ENCODE data around the gene INTS11.
"Not testable (repeated sequence)": the region's sequence is repeated elsewhere in the genome, so short reads cannot be mapped to it uniquely, and the experiment has no call there.

INTS11 gene

DNA sequence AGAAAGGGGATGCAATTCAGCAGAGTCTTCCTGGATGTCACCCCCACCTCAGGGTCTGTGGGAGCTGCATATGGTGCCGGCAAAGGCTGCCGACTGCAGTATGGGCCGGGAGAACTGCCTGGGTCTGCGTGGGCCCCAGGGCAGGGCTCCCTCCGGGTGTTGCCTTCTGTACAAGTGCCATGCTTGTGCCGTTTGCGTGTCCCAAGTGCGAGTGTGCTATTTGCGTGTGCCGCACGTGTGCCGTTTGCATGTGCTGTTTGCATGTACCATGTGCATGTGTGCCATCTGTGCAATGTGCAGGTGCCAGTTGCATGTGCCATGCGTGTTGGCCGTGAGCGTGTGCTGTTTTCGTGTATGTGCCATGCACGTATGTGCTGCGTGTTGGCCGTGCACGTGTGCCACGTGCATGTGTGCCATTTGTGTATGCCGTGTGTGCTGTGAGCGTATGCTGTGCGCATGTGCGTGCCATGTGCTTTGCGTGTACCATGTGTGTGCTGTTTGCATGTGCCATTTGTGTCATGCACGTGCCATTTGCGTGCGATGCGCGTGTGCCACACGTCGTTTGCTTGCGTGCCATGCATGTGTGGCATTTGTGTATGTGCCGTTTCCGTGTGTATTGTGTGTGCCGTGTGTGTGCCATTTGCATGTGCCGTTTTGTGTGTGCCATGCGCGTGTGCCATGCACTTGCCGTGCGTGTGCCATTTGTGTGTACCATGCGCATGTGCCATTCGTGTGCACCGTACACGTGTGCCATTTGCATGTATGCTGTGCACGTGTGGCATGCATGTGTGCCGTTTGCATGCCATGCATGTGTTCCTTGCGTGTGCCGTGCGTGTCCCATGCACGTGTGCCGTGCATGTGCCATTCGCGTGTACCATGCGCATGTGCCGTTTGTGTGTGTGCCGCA, 5.1 kb upstream of the INTS11 start:
- DNase-seq = no peak

DNA sequence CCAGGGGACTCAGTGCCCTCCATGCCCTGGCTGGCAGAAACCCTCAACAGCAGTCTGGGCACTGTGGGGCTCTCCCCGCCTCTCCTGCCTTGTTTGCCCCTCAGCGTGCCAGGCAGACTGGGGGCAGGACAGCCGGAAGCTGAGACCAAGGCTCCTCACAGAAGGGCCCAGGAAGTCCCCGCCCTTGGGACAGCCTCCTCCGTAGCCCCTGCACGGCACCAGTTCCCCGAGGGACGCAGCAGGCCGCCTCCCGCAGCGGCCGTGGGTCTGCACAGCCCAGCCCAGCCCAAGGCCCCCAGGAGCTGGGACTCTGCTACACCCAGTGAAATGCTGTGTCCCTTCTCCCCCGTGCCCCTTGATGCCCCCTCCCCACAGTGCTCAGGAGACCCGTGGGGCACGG, 3.8 kb upstream of the INTS11 start:
- no peak for DNase-seq

DNA sequence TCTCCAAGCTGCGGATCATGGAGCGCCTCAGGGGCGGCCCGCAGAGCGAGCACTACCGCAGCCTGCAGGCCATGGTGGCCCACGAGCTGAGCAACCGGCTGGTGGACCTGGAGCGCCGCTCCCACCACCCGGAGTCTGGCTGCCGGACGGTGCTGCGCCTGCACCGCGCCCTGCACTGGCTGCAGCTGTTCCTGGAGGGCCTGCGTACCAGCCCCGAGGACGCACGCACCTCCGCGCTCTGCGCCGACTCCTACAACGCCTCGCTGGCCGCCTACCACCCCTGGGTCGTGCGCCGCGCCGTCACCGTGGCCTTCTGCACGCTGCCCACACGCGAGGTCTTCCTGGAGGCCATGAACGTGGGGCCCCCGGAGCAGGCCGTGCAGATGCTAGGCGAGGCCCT, 2.8 kb upstream of the INTS11 start:
- DNase-seq = no peak

DNA sequence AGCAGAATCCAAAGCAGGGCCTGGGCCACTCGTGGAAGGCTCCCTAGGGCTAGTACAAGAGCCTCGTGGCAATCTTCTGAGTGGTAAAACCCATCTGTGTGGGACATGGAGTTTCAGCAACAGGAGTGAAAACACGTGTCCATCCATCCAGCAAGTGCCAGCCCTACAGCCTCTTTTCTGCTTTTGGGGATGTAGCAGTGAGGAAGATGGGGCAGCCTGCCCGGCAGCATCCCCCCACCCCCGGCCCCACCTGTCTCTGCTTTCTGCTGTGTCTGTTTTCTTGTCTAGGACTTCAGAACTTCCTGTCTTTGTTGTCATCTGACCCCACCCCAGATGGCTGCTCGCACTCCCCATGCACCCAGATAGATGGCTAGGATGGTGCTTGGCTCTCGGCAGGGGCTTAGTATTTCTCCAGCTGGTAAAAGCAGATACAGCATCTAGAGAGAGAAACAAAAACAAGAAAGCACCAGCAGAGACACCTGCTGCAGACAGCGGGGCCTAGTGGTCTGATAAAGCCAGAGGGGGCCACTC, 1.7 kb upstream of the INTS11 start:
- no peak for DNase-seq

DNA sequence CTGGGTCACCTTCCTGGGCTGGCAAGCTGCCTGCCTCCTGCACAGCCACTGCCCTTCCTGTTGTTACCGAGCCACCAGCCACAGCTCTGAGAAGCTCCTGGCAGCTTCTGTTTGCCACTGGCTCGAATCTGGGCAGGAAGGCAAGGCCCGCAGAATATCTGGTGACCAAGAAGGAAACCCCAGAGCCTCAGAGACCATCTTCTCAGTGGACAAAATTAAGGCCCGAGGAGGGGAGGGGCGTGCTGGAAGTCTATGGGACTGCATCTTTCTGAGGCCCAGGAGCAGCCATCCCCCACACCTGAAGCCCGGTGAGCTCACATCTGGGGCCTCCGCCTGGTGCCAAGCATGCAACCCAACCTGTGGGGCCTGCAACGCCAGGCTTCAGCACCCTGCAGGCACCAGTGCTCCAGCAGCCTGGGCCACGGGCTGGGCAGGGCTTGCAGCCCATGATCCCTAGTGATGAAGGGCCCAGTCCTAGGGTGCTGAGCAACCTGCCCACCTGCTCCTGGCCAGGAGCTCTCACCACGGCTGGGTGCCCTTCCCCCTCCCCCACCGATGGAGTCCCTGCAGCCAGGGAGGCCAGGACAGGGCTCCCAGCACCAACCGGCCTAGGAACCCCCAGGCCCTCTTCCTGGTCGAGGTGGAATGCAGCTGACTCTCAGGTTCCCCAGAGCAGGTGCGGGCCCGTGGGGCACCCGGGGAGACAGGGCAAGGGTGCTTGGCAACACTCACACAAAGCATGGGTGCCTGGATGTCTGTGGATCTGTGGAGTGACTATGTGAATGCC, 1.0 kb upstream of the INTS11 start:
- no peak for DNase-seq

DNA sequence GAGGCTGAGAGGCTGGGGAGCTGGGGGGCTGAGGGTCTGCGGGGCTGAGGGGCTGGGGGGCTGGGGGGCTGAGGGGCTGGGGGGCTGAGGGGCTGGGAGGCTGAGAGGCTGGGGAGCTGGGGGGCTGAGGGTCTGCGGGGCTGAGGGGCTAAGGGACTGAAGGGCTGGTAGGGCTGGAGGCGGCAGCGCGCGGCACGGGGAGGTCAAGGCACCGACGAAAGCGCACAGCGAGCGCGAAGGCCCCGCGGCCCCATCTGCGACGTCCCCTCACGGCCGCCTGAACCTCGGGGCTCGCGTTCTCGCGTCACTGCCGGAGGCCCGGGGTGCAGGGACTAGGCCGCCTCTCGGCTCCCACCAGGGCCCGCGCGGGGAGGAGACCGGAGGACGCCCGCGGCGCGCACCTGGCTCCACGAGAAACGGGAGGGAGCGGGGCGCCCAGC, 356 bp downstream of the INTS11 start:
- DNase-seq = peak; percentile 28

DNA sequence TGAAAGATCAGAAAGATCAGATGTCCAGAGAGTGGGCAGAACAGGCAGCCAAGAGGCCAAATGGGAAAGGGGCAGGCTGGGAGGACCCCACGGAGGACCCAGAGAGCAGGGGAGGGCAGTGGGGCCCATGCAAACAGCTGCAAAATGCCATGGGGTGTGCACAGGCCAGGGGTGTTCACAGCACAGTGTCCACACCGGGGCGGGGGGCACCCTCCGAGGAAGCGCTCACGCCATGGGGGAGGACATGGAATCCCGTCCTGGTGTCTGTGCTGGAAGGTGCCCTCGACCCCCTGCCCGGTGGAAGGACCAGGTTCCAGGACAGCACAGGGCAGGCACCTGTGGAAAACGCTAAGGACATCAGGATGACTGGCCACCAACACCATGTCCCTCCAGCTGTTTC, 1.5 kb downstream of the INTS11 start:
- DNase-seq = no peak

DNA sequence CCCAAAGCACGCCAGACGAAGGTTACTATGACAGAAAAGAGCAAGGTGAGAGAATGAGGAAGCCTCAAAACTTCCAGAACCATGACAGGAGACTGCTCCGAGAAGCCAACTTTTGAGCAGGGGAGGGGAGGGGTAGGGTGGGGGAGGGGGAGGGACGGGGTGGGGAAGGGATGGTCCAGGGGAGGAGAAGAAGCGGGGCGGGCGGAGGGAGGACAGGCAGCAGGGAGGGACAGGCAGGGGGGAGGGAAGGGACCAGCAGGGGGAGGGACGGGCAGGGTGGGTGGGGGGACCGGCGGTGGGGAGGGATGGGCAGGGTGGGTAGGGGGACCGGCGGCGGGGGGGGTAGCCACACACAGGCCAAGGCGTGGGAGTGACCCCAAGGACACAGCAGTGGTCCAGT, 2.0 kb downstream of the INTS11 start:
- DNase-seq = no peak

DNA sequence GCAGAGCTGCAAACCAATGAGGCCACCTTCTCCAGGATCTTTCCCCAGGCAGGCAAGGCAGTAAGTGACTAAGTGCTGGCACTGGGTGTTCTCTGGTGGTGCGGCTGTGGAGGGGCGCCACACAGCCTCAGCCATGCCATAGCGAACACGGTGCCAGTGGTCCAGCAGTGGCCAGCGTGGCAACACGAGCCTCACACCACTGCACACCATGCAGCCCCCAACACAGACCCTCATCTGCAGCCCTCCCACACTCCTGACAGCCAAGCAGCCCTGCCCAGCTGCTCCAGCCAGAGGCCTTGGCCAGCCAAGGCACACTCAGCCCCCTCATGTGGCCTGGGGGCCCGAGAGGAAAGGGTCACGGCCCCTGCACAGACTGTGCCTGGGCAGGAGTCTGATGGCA, 3.0 kb downstream of the INTS11 start:
- no peak for DNase-seq

DNA sequence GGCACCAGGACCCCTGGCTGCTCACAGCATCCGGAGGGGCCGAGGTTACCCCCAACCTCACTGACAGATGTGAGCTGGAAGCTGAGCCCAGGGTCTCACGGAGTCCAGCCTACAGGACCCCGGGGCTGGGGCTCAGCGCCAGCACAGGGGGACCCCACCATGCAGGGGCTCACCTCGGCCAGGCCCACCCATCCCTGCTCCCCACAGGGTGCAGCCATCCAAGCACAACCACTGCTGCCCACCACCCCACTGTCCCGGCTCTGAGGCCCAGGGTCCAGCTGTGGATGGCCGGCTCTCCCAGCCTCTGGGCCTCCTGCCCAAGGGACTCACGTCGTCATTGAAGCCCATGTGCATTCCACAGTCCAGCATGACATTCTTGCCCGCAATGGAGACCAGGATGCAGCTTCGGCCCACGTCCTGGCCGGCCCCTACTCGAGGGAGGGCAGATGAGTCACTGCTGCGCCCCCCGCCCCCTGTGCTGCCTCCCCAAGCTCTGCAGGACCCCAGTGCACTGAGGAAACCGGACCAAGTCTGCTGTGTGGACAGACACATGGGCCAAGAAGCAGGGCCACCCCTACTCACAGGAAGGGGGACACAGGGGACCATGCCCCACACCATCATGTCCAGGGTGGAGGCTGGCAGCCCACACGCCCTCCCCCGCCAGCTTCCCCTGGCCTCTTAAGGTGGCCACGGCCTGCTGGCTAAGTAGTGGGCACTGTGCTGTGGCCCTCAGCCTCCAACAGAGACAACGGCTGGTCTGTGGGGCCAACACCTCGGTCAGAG, 3.6 kb downstream of the INTS11 start:
- DNase-seq = no peak

DNA sequence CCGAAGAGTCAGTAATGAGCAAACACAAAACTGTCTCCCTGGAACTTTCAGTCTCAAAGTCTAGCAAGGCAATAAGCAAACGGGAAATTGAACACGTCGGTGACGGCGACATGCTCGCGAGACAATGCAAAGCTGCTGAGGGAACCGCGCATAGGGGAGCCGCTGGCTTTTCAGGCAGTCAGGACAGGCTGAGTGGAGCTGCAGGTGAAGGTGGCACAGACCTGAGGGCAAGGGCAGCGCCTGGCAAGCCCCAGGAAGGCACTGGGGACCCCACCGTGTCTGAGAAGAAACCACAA, 4.9 kb downstream of the INTS11 start:
- DNase-seq = no peak

DNA sequence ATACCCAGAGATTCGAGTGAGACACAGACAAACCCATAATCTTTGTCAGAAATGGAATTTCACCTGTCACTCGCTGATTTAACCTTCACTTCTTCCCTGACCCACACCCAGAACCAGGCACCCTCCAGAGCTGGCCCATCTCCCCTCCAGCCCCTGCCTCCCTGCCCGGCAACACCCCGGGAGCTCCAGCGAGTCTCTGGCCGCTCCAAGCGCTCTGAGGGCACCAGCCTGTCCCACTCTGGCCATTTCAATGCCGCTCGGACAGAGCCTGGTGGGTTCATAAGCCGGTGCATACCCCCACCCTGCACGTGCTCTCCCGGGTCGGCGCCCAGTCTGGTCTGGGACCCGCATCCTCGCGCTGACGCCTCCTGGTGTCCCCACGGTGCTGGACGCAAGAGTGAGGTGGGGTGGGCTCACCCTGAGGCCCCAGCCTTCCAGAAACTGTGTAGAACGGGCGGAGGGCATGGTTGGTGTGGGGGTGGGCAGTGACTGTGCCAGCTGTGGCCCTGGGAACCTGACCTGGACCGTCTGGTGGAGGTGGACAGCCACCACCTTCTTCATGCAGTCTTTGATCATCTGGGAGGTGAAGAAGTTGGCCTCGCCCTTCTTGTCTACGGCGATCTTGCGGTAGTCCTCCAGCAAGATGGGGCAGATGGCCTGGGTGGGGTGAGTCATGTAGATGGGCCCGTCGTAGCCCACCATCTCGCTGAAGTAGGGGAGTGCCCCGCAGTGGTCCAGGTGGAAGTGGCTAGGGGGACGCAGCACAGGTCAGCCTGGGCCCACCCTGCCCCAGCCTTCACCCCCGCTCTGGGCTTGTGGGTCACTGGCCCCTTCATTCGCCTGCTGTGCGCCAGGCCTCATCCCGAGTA, 5.4 kb downstream of the INTS11 start:
- DNase-seq = no peak

DNA sequence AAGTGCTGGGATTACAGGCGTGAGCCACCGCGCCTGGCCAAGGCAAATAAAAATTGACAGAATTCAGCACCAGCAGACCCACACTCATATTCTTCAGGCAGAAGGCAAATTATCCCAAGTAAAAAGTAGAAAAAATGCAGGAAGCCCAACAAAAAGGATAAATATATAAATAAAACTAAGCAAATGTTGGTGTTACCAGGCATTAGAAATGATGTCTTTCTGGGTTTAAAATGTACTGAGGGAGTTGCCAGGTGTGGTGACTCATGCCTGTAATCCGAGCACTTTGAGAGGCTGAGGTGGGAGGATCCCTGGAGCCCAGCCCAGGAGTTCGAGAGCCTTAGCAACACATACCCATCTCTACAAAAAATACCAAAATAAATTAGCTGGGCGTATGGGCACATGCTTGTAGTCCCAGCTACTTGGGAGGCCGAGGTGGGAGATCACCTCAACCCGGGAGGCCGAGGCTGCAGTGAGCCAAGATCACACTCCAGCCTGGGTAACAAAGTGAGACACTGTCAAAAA, 6.3 kb downstream of the INTS11 start:
- DNase-seq = no peak

DNA sequence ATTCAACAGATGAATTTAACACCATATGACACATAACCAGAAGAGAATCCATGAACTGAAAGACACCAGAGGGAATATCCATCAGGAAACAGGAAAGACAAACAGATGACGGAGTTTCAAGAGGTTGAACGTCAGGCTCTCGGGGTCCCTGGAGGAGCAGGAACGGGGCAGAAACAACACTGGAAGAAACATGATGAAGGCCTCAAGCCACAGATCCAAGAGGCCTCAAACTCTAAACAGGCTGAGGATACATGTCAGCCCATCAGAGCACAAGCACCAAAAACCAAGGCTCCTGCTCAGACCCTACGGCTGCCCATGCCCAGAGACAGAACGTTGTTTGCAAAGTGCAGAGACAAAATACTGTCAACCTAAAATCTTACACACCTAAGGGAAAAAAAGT, 7.0 kb downstream of the INTS11 start:
- DNase-seq = no peak

DNA sequence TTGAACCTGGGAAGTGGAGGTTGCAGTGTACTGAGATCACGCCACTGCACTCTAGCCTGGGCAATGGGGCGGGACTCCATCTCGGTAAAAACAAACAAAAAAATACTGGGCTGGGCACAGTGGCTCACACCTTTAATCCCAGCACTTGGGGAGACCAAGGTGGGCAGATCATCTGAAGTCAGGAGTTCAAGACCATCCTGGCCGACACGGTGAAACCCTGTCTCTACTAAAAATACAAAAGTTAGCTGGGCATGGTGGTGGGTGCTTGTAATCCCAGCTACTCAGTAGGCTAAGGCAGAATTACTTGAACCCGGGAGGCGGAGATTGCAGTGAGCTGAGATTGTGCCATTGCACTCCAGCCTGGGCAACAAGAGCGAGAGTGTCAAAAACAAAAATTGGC, 8.3 kb downstream of the INTS11 start:
- not testable (repeated sequence) for DNase-seq

DNA sequence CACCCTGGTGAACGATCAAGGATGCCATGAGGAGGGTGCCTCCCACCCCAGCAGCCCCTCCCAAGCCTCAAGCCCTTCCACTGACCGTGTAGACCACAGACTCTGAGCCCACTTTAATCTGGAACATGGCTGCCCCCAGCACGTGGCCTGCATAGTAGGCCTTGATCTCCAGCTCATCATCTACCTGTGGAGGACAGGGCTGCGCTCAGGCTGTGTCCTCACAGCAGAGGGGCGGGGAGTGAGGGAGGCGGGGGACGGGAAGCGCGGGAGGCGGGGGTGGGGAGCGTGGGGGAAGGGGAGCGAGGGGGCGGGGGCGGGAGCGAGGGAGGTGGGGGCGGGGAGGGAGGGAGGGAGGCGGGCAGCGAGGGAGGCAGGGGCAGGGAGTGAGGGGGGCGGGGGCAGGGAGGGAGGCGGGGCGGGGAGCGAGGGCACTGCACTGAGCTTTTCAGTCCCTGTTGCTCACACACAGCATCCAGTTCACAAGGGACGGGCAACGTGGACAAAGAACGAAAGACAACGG, 9.0 kb downstream of the INTS11 start:
- DNase-seq = no peak

DNA sequence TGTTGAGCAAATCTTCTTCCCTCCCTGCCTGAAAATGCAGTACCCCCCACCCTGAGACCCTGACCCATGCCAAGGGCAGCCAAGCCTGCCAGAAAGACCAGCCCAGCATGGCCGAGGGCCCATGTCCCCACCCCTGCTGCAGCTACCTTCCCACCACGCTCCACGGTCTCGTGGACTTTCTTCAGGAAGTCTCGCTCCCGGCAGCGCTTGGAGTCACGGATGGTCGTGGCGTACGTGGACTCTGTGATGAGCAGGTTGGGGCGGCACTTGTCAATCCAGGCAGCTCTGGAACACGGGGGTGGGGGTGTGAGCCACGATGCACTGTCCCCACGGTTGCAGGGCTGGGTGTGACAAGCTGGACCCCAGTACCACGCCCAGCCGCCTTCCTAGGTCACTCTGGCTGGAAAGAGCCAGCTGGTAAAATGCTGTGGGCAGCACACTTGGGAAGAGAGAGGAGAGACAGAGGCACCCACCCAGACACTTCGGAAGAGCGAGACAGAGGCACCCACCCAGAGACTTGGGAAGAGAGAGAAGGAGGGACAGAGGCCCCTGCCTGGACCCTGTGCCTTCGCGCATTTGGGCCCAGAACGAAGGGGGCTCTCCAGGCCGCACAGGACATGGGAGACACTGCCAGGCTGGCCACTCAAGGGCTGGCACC, 9.7 kb downstream of the INTS11 start:
- no peak for DNase-seq

DNA sequence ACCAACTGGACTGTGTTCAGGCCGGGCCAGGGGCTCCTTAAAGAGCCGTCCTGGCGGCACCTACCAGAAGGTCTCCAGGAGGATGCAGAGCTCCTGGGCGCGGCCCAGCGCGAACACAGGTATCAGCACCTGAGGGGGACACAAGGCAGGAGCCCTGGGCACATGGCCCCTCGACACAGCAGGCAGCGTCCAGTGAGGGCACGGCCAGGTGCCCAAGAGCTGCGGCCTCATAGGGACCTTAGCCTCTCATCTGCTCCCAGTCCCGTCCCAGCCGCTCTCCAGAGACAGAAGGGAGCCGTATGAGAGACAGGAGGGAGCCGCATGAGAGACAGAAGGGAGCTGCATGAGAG, 10.2 kb downstream of the INTS11 start:
- DNase-seq = no peak

DNA sequence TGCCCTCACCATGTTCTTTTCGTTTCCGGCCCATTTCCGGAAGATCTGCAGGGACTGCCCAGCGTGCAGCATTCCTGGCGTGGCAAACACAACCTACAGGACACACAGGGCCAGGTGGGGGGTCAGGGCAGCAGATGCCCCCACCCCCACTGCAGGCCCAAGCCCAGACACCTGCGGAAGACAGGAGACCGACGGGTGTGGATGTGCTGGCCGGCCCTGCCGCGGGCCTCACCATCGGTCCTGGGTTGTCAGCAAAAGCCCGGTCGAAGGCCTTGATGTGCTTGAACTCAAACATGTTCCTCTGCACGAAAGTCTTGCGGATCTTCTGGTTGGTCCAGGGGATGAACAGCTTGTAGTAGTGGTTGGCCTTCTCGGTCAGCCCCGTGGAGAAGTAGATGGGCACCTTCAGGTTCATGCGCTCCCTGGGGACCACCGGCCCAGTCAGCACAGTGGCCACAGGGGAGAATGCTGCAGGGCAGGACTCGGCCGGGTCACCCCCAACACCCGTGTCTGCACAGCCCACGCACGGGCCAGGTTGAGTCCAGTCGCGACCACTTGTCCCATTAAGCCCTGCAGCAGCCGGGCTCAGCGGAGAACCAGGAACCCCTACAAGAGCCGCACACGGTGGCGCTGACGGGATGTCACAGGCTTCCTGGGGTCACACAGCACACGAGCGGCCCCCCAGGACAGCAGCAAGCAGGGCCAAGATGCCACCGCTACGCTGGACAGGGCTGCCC, 10.8 kb downstream of the INTS11 start:
- DNase-seq = no peak

DNA sequence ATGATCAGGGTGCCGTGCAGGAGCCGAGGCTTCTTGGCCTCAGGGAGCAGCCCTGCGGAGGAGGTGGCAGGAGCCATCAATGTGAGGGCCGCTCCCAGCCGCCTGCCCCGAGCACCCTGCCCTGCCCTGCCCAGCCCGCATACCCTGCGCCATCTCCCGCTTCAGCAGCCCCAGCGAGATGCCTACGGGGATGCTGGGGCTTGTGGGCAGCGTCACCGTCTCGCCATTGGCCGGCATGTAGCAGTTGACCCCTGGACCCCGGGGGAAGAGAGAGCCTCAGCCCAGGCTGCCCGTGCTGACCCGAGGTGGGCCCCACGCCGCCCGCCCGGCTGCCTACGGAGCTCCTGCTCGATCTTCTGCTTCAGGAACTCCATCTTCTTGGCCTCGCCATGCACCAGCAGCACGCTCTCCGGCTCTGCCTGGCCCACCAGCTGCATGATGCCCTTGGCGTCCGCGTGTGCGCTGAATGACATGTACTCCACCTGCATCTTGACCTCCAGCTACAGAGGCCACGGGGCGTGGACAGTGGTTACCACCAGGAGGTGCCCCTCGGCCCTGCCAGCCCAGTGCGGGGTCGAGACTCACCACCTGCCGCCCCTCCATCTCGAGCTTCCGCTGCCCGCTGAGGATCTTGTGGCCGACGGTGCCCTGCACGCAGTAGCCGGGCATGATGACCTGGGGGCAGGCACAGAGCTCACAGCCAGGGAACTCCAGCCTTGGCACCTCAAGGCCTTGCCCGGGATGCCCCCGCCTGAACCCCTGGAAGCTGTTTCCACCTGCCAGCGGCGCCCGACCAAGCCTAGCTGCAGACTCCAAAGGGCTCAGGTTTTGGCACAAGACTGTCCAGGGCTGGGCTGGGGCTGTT, 11.8 kb downstream of the INTS11 start:
- DNase-seq = no peak
